HepG2 (cell line): ENCODE results near the gene LAG3. TPM values are rescaled to one million over a fixed set of nuclear protein-coding genes. Genes with fewer than 3 reads are reported as not detected.

Experiments used
- BCL6 ChIP-seq: IDR thresholded peaks from 2 replicates; pipeline ENCODE4 v1.6.1; 2016; ENCODE audit warnings: missing genetic modification reagents, missing compliant biosample characterization
- HMG20A ChIP-seq: IDR thresholded peaks from 2 replicates; pipeline ENCODE4 v1.6.1; 2016; ENCODE audit warnings: borderline replicate concordance
- HOXD1 ChIP-seq: sonication (generic); formaldehyde crosslinking; IDR thresholded peaks from 2 replicates; pipeline ENCODE4 v1.5.0; 2020; ENCODE audit warnings: missing genetic modification reagents
- MEIS2 ChIP-seq: sonication (generic); formaldehyde crosslinking; IDR thresholded peaks from 2 replicates; pipeline ENCODE4 v1.9.0; 2021; ENCODE audit warnings: mild to moderate bottlenecking, missing genetic modification reagents
- MTA1 ChIP-seq: sonication (generic); formaldehyde crosslinking; IDR thresholded peaks from 2 replicates; pipeline ENCODE4 v1.4.0; 2020; ENCODE audit warnings: missing genetic modification reagents, mild to moderate bottlenecking, borderline replicate concordance
- MXD4 ChIP-seq: IDR thresholded peaks from 2 replicates; pipeline ENCODE4 v1.6.1; 2016; ENCODE audit warnings: mild to moderate bottlenecking, missing biosample characterization, missing genetic modification reagents
- POGZ ChIP-seq: sonication (generic); formaldehyde crosslinking; IDR thresholded peaks from 2 replicates; pipeline ENCODE4 v1.4.0; 2020; ENCODE audit warnings: mild to moderate bottlenecking, missing genetic modification reagents
- RXRB ChIP-seq: IDR thresholded peaks from 2 replicates; pipeline ENCODE4 v1.6.1; 2016; ENCODE audit warnings: borderline replicate concordance, missing genetic modification reagents, missing compliant biosample characterization
- SKI ChIP-seq: fragments of 450-650 bp; IDR thresholded peaks from one replicate; pipeline ENCODE4 v1.6.1; 2018; ENCODE audit warnings: mild to moderate bottlenecking; ENCODE audit not compliant: partially characterized antibody
- SMARCC2 ChIP-seq: fragments of 450-650 bp; IDR thresholded peaks from 2 replicates; pipeline ENCODE4 v1.6.1; 2017; ENCODE audit warnings: antibody characterized with exemption, mild to moderate bottlenecking
- ZNF136 ChIP-seq: sonication (generic); formaldehyde crosslinking; IDR thresholded peaks from 2 replicates; pipeline ENCODE4 v1.8.1; 2022; ENCODE audit warnings: low read depth, mild to moderate bottlenecking, moderate library complexity, missing genetic modification reagents
- ZNF292 ChIP-seq: sonication (generic); formaldehyde crosslinking; IDR thresholded peaks from 2 replicates; pipeline ENCODE4 v1.8.1; 2022; ENCODE audit warnings: mild to moderate bottlenecking, low read depth, missing genetic modification reagents, borderline replicate concordance
- ZNF331 ChIP-seq: sonication (generic); formaldehyde crosslinking; IDR thresholded peaks from 2 replicates; pipeline ENCODE4 v1.4.0; 2020; ENCODE audit warnings: missing genetic modification reagents
- polyA plus RNA-seq, 8 experiments: library from polyadenylated mRNA; depleted of rRNA in 3 of 8; stranded (reverse) in 7 of 8; unstranded in 1 of 8; fragments of >200 nt; fragmentation: Illumina TruSeq in 4 of 8; extraction: Trizol in 4 of 8; gene quantifications; 2 replicates each; pipeline versions ENCODE4 v1.2.1 to v1.2.3, GENCODE V29; 2011 to 2016; ENCODE audit warnings: low read depth in 4 of 8, missing spikeins in 1 of 8, mixed read lengths in 1 of 8; ENCODE audit not compliant: insufficient read depth in 1 of 8
- total RNA-seq, 5 experiments: library from RNA; depleted of rRNA; stranded (reverse); fragments of >200 nt; fragmentation: Illumina TruSeq; extraction: Trizol; gene quantifications; 2 replicates each; pipeline ENCODE4 v1.2.3, GENCODE V29; 2016; ENCODE audit warnings: low read depth in 1 of 5
- TF ChIP-seq, protein P1 (sequence below): IDR thresholded peaks from 2 replicates; pipeline ENCODE4 v1.6.1; 2016; ENCODE audit warnings: missing biosample characterization, missing genetic modification reagents, low read depth
- TF ChIP-seq, protein P2 (sequence below), 2 experiments: fragments of 450-650 bp in 1 of 2; sonication (generic) in 1 of 2; formaldehyde crosslinking in 1 of 2; IDR thresholded peaks; 2 replicates each; pipeline versions ENCODE4 v1.6.1 to v1.8.0; 2016 to 2022; ENCODE audit warnings: antibody characterized with exemption in 1 of 2, mild to moderate bottlenecking in 1 of 2, missing genetic modification reagents in 1 of 2
- TF ChIP-seq, protein P3 (sequence below): sonication (generic); formaldehyde crosslinking; IDR thresholded peaks from 2 replicates; pipeline ENCODE4 v1.4.0; 2020; ENCODE audit warnings: missing genetic modification reagents

The LAG3 gene
- total and polyA plus RNA-seq, 2 of the 13 experiments (the other 11 are each of a cell fraction or from before 2014, with no cell fraction given): 0.11 to 0.26 TPM

DNA sequence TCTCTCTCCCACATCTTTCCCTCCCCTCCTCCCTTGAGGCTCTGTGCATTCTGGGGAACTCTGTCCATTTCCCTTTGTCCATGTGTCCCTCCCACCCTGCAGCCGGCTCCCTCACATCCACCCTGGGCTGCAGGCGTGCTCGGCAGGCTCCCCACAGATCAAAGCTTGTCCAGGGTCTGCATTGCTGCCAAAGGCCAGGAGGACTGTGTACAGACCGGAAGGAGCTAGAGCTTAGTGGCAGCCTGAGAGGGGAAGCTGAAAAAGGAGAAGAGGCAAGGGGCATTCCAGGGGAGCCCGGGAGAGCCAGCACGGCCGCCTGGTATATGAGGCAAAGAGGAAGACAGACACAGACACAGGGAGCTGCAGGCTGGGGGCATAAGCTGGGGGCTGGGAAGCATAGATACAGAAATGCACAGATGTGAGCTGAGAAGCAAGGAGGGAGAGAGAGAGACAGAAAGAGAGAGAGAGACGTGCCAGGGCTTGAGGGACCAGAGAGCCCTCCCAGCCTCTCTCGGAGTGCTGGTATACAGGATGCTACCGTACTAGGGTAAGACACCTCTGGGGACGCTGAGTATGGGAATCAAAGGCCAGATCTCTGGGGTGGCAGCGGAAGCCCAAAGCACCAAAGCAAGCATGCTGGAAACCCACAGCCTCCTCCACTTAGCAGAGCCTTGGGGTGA, 20.3 kb downstream of the LAG3 start (continued):
- TF ChIP-seq, protein P1, sequence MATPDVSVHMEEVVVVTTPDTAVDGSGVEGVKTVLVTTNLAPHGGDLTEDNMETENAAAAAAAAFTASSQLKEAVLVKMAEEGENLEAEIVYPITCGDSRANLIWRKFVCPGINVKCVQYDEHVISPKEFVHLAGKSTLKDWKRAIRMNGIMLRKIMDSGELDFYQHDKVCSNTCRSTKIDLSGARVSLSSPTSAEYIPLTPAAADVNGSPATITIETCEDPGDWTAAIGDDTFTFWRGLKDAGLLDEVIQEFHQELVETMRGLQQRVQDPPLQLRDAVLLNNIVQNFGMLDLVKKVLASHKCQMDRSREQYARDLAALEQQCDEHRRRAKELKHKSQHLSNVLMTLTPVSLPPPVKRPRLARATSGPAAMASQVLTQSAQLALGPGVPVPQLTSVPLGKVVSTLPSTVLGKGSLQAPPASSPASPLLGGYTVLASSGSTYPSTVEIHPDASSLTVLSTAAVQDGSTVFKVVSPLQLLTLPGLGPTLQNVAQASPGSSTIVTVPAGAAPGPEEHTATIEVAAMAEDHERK (CRISPR knock-in tag): no peak
- TF ChIP-seq, protein P2, sequence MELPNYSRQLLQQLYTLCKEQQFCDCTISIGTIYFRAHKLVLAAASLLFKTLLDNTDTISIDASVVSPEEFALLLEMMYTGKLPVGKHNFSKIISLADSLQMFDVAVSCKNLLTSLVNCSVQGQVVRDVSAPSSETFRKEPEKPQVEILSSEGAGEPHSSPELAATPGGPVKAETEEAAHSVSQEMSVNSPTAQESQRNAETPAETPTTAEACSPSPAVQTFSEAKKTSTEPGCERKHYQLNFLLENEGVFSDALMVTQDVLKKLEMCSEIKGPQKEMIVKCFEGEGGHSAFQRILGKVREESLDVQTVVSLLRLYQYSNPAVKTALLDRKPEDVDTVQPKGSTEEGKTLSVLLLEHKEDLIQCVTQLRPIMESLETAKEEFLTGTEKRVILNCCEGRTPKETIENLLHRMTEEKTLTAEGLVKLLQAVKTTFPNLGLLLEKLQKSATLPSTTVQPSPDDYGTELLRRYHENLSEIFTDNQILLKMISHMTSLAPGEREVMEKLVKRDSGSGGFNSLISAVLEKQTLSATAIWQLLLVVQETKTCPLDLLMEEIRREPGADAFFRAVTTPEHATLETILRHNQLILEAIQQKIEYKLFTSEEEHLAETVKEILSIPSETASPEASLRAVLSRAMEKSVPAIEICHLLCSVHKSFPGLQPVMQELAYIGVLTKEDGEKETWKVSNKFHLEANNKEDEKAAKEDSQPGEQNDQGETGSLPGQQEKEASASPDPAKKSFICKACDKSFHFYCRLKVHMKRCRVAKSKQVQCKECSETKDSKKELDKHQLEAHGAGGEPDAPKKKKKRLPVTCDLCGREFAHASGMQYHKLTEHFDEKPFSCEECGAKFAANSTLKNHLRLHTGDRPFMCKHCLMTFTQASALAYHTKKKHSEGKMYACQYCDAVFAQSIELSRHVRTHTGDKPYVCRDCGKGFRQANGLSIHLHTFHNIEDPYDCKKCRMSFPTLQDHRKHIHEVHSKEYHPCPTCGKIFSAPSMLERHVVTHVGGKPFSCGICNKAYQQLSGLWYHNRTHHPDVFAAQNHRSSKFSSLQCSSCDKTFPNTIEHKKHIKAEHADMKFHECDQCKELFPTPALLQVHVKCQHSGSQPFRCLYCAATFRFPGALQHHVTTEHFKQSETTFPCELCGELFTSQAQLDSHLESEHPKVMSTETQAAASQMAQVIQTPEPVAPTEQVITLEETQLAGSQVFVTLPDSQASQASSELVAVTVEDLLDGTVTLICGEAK (IDR thresholded peaks at IDR 0.05): no peak
- TF ChIP-seq, protein P2 (CRISPR knock-in tag; IDR thresholded peaks at IDR 0.05): 0 out of 2 replicates have a peak, but pooled peaks have one; percentile 29
- TF ChIP-seq ZNF292 (CRISPR knock-in tag) (peak; percentile 100), ZNF331 (CRISPR knock-in tag) (peak; percentile 92), HMG20A (CRISPR knock-in tag) (peak; percentile 59; the same call in 1 of the 2 replicates), MTA1 (peak; percentile 62; the same call in 1 of the 2 replicates), POGZ (CRISPR knock-in tag) (peak; percentile 76; the same call in 1 of the 2 replicates), MXD4 (peak; percentile 32; the same call in 1 of the 2 replicates), ZNF136 (CRISPR knock-in tag) (peak; percentile 61; the same call in 1 of the 2 replicates), RXRB (CRISPR knock-in tag) (peak; percentile 87), SKI (no peak), HOXD1 (no peak), SMARCC2 (no peak), MEIS2 (CRISPR knock-in tag) (peak; percentile 52; the same call in 1 of the 2 replicates), BCL6 (peak; percentile 56)
- TF ChIP-seq, protein P3, sequence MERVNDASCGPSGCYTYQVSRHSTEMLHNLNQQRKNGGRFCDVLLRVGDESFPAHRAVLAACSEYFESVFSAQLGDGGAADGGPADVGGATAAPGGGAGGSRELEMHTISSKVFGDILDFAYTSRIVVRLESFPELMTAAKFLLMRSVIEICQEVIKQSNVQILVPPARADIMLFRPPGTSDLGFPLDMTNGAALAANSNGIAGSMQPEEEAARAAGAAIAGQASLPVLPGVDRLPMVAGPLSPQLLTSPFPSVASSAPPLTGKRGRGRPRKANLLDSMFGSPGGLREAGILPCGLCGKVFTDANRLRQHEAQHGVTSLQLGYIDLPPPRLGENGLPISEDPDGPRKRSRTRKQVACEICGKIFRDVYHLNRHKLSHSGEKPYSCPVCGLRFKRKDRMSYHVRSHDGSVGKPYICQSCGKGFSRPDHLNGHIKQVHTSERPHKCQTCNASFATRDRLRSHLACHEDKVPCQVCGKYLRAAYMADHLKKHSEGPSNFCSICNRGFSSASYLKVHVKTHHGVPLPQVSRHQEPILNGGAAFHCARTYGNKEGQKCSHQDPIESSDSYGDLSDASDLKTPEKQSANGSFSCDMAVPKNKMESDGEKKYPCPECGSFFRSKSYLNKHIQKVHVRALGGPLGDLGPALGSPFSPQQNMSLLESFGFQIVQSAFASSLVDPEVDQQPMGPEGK (CRISPR knock-in tag): peak; percentile 80
